Stimulated activated CD8-positive, alpha-beta memory T cell treated with anti-CD3 and anti-CD28 coated beads, Interleukin-7, amount 100 ng/mL, for 1 hour (primary cell): Measurements from ENCODE around the gene UST.

Experiments used
- DNase-seq, 2 donors: peaks; one replicate each; pipeline ENCODE4 v3.0.0-alpha.2; 2020; ENCODE audit warnings: low read depth in 2 of 2

Gene UST

GRCh38 chr6:148746363-148747144, at the start of gene UST:
UST (plus strand) TSS chr6:148747030; CDS start chr6:148747431, 401 bp downstream.
- no peak for DNase-seq

- DNase-seq = no peak
These were observed 48.9 kb upstream of the UST start for GRCh38 chr6:148697895-148698440.

- no peak for DNase-seq
These were observed 48.1 kb upstream of the UST start for GRCh38 chr6:148698671-148699180.

- DNase-seq = no peak
These were observed 46.6 kb upstream of the UST start for GRCh38 chr6:148700047-148700715.

- DNase-seq = no peak
These were observed 46.0 kb upstream of the UST start for GRCh38 chr6:148700741-148701311.

- no peak for DNase-seq
These were observed 45.5 kb upstream of the UST start for GRCh38 chr6:148701375-148701774.

GRCh38 chr6:148703900-148704299, 42.9 kb upstream of the UST start:
- DNase-seq = no peak

- DNase-seq = no peak
These were observed 42.2 kb upstream of the UST start for GRCh38 chr6:148704400-148705246.

- DNase-seq = no peak
These were observed 38.1 kb upstream of the UST start for GRCh38 chr6:148708707-148709106.

- DNase-seq = no peak
These were observed 37.3 kb upstream of the UST start for GRCh38 chr6:148709577-148709976.

GRCh38 chr6:148711833-148712654, 34.8 kb upstream of the UST start:
- DNase-seq = no peak

- DNase-seq = no peak
These were observed 33.6 kb upstream of the UST start for GRCh38 chr6:148713033-148713738.

- no peak for DNase-seq
These were observed 32.9 kb upstream of the UST start for GRCh38 chr6:148713921-148714320.

- DNase-seq = no peak
These were observed 30.0 kb upstream of the UST start for GRCh38 chr6:148716811-148717210.

GRCh38 chr6:148720406-148720805, 26.4 kb upstream of the UST start:
- no peak for DNase-seq

GRCh38 chr6:148720897-148721296, 25.9 kb upstream of the UST start:
- no peak for DNase-seq

- DNase-seq = no peak
These were observed 23.3 kb upstream of the UST start for GRCh38 chr6:148723484-148723883.

- no peak for DNase-seq
These were observed 22.4 kb upstream of the UST start for GRCh38 chr6:148724428-148724827.

GRCh38 chr6:148727104-148727503, 19.7 kb upstream of the UST start:
- DNase-seq = no peak

GRCh38 chr6:148735989-148736388, 10.8 kb upstream of the UST start:
- DNase-seq = no peak
